Measurements from ENCODE around the gene PCIF1. TPM values are rescaled to one million over a fixed set of nuclear protein-coding genes. Genes with fewer than 3 reads are reported as not detected.

Gene PCIF1
- total and polyA plus RNA-seq, 9 of the 15 experiments (the other 6 are each of a cell fraction or from before 2014, with no cell fraction given) = 5.8 to 29.4 (median 11.3) TPM

GRCh38 chr20:45910670-45911485 is 23.6 kb upstream of the PCIF1 start (continued):
- TF ChIP-seq ZNF518B (CRISPR knock-in tag; IDR thresholded peaks at IDR 0.05) (no peak), ZNF780A (CRISPR knock-in tag; IDR thresholded peaks at IDR 0.05) (no peak), CCAR2 (IDR thresholded peaks at IDR 0.05; ENCODE audit: low read depth, low read length) (no peak), TFAM (CRISPR knock-in tag; conservative IDR thresholded peaks at IDR 0.05) (no peak), IRF1 (CRISPR knock-in tag; IDR thresholded peaks at IDR 0.05; ENCODE audit: borderline replicate concordance) (no peak), CEBPB (tag; IDR thresholded peaks at IDR 0.05) (peak; percentile 99), ZBTB17 (CRISPR knock-in tag; IDR thresholded peaks at IDR 0.05) (no peak), CHD2 (IDR thresholded peaks at IDR 0.05; ENCODE audit: low read depth, low read length) (peak; percentile 94), HOXB6 (CRISPR knock-in tag; IDR thresholded peaks at IDR 0.05; ENCODE audit: borderline replicate concordance) (no peak), SMARCB1 (IDR thresholded peaks at IDR 0.05; ENCODE audit: insufficient read length, low read depth) (no peak), HNRNPLL (IDR thresholded peaks at IDR 0.05; ENCODE audit: low read depth, low read length, poor library complexity, severe bottlenecking) (no peak), RUNX1 (IDR thresholded peaks at IDR 0.05; ENCODE audit: low read depth) (no peak), HDAC2 (IDR thresholded peaks at IDR 0.05) (0 out of 2 replicates have a peak, but pooled peaks have one; percentile 30), SREBF2 (CRISPR knock-in tag; IDR thresholded peaks at IDR 0.05) (0 out of 2 replicates have a peak, but pooled peaks have one; percentile 46), MYNN (IDR thresholded peaks at IDR 0.05) (no peak), MYNN (CRISPR knock-in tag; IDR thresholded peaks at IDR 0.05) (no peak), NFE2 (IDR thresholded peaks at IDR 0.05; ENCODE audit: low read depth) (peak; percentile 86), DPF2 (IDR thresholded peaks at IDR 0.05) (peak; percentile 84), ARID2 (IDR thresholded peaks at IDR 0.05) (no peak), SETDB1 (IDR thresholded peaks at IDR 0.05; ENCODE audit: low read length) (no peak), DDX20 (tag; IDR thresholded peaks at IDR 0.05; ENCODE audit: low read depth) (no peak), YBX1 (IDR thresholded peaks at IDR 0.05) (no peak), NR2C1 (IDR thresholded peaks at IDR 0.05) (no peak), NR2C1 (tag; IDR thresholded peaks at IDR 0.05) (no peak), PKNOX1 (IDR thresholded peaks at IDR 0.05) (peak; percentile 90)
- TF ChIP-seq, protein P1, sequence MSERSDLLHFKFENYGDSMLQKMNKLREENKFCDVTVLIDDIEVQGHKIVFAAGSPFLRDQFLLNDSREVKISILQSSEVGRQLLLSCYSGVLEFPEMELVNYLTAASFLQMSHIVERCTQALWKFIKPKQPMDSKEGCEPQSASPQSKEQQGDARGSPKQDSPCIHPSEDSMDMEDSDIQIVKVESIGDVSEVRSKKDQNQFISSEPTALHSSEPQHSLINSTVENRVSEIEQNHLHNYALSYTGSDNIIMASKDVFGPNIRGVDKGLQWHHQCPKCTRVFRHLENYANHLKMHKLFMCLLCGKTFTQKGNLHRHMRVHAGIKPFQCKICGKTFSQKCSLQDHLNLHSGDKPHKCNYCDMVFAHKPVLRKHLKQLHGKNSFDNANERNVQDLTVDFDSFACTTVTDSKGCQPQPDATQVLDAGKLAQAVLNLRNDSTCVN (CRISPR knock-in tag; IDR thresholded peaks at IDR 0.05) = peak; percentile 69; the same call in 1 of the 2 replicates

Measured in K562 (cell line).